ENCODE measurements around the gene MLLT10. TPM values are rescaled to one million over a fixed set of nuclear protein-coding genes. Genes with fewer than 3 reads are reported as not detected.

Gene MLLT10
- total and polyA plus RNA-seq, 2 of the 8 experiments (the other 6 are each of a cell fraction or from before 2014, with no cell fraction given), result 53.1 to 62.1 TPM

DNA sequence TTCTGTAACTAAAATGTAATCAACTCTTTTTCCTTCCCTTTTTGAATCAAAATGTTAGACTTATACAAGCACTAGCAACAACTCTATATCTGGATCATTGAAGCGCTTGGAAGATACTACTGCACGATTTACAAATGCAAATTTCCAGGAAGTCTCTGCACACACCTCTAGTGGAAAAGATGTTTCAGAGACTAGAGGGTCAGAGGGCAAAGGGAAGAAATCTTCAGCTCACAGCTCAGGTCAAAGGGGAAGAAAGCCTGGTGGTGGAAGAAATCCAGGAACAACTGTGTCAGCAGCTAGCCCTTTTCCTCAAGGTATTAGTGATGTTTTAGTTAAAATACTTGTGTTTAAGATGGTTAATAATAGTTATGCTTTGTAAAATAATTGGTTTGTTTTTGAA lies 136.4 kb downstream of the MLLT10 start:
- Histone ChIP-seq H2AK5ac (ENCODE audit: low read depth, low read length) (no peak overlapping the region), H3K9ac (replicated peaks in 1 of 4; ENCODE audit: extremely low read depth in 1 of 4, low read depth in 3 of 4, low read length in 3 of 4) (no peak overlapping the region), H2BK15ac (ENCODE audit: low read length) (no peak overlapping the region), H3K14ac (ENCODE audit: insufficient read length) (no peak overlapping the region), H3K36me3 (ENCODE audit: control insufficient read depth in 2 of 4, insufficient read depth in 4 of 4, low read length in 3 of 4) (peaks cover 0 to 13% (median 2%) of the 10 kb centered on the region in 4 experiments; a peak in 4 of 8 replicates), H3K23ac (ENCODE audit: insufficient read length) (no peak overlapping the region), H3K79me1 (ENCODE audit: low read depth, low read length) (no peaks in the 10 kb centered on the region; the same call in 1 of the 2 replicates), H3K27me3 (replicated peaks in 1 of 4; ENCODE audit: control insufficient read depth in 3 of 4, extremely low read depth in 1 of 4, insufficient read depth in 3 of 4, low read length in 3 of 4) (no peaks in the 10 kb centered on the region), H2BK12ac (ENCODE audit: low read depth, low read length) (no peak overlapping the region), H2BK120ac (replicated peaks; ENCODE audit: low read depth, low read length) (no peak overlapping the region), H4K5ac (ENCODE audit: insufficient read length, low read depth, low read length) (no peak overlapping the region), H3K4ac (replicated peaks; ENCODE audit: insufficient read length, low read depth, low read length) (no peak overlapping the region), H3K4me3 (ENCODE audit: extremely low read depth in 1 of 4, insufficient read depth in 2 of 4, low read depth in 3 of 4, low read length in 4 of 4) (no peak overlapping the region), H2AFZ (ENCODE audit: low read length) (no peak overlapping the region), H4K8ac (ENCODE audit: extremely low read depth, insufficient read depth, low read length) (no peak overlapping the region), H4K20me1 (replicated peaks in 1 of 2; ENCODE audit: control insufficient read depth in 1 of 2, insufficient read depth in 2 of 2, low read length in 2 of 2) (no peaks in the 10 kb centered on the region), H2BK5ac (ENCODE audit: low read depth, low read length) (no peak overlapping the region), H3K9me3 (ENCODE audit: insufficient read depth in 2 of 2, low read depth in 1 of 2, low read length in 1 of 2) (no peaks in the 10 kb centered on the region), H3K79me2 (ENCODE audit: control insufficient read depth in 1 of 2, insufficient read depth in 2 of 2, low read length in 2 of 2) (peaks cover 0 to 47% of the 10 kb centered on the region in 2 experiments; a peak in 3 of 4 replicates), H3K27ac (ENCODE audit: low read depth, low read length) (no peak overlapping the region), H3K4me2 (ENCODE audit: insufficient read depth in 1 of 2, low read depth in 2 of 2, low read length in 2 of 2) (no peak overlapping the region), H3K56ac (replicated peaks; ENCODE audit: insufficient read length, low read depth, low read length) (no peak overlapping the region), H4K91ac (replicated peaks; ENCODE audit: insufficient read length, low read length) (no peak overlapping the region), H2BK20ac (ENCODE audit: low read length) (no peak overlapping the region), H3K4me1 (replicated peaks in 1 of 4; ENCODE audit: control insufficient read depth in 3 of 4, insufficient read depth in 4 of 4, low read length in 3 of 4) (no peaks in the 10 kb centered on the region; a peak in 2 of 7 replicates), H3K18ac (ENCODE audit: extremely low read depth, low read length) (no peak overlapping the region), H3K23me2 (ENCODE audit: low read depth, low read length) (no peaks in the 10 kb centered on the region)
- FAIRE-seq (no peak), DNase-seq (ENCODE audit: low read depth in 1 of 2, low spot score in 2 of 2) (no peak)
- ChIA-PET POLR2A (ENCODE audit: partially characterized antibody) (no interaction called here), CTCF (ENCODE audit: partially characterized antibody) (interaction anchor here (1.1 to 2.1 kb wide), 2 partner anchors 13 to 90 kb away, joined by 3 to 4 read pairs; no protein-coding TSS in a partner anchor)
- 86% methylated on average over 2 of the region's 2 CpGs; no CpG with 5 or more reads in 1 of the 2 experiments for WGBS, 2 experiments (ENCODE audit: extremely low coverage in 1 of 2, insufficient coverage in 1 of 2, insufficient read length in 1 of 2, insufficient replicate concordance in 2 of 2, low coverage in 1 of 2, low lambda C conversion rate in 2 of 2, missing lambda C conversion rate in 1 of 2)
- TF ChIP-seq SUZ12 (IDR thresholded peaks at IDR 0.05; ENCODE audit: low read length), result no peak
- no peak for TF ChIP-seq EP300 (IDR thresholded peaks at IDR 0.05; ENCODE audit: borderline replicate concordance in 1 of 2, low read depth in 2 of 2, low read length in 2 of 2)
- TF ChIP-seq, protein P1, sequence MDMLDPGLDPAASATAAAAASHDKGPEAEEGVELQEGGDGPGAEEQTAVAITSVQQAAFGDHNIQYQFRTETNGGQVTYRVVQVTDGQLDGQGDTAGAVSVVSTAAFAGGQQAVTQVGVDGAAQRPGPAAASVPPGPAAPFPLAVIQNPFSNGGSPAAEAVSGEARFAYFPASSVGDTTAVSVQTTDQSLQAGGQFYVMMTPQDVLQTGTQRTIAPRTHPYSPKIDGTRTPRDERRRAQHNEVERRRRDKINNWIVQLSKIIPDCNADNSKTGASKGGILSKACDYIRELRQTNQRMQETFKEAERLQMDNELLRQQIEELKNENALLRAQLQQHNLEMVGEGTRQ (IDR thresholded peaks at IDR 0.05; ENCODE audit: low read length), result no peak
- TF ChIP-seq SIX5 (IDR thresholded peaks at IDR 0.05; ENCODE audit: low read depth, low read length), result no peak
- no peak for TF ChIP-seq CHD2 (IDR thresholded peaks at IDR 0.05; ENCODE audit: low read length)
- TF ChIP-seq JUN (IDR thresholded peaks at IDR 0.05; ENCODE audit: low read depth, low read length), result no peak
- TF ChIP-seq FOSL1 (IDR thresholded peaks at IDR 0.05; ENCODE audit: insufficient read depth, low read depth, low read length), result no peak
- no peak for TF ChIP-seq SP1 (IDR thresholded peaks at IDR 0.05; ENCODE audit: low read depth, low read length)
